Right lobe of liver (tissue), 6 donors: ENCODE data around the gene ABCC3. TPM values are rescaled to one million over a fixed set of nuclear protein-coding genes. Genes with fewer than 3 reads are reported as not detected.

Experiments used
- ATAC-seq, 4 donors: fragments of 200-7000 bp; cut with Tn5 transposase; one replicate each; pipeline ENCODE4 v1.9.1; 2020; ENCODE audit warnings: mild to moderate bottlenecking in 4 of 4, moderate library complexity in 4 of 4
- DNase-seq, 3 donors: peaks; one replicate each; pipeline ENCODE4 v3.0.0-alpha.2; 2020
- H3K27ac ChIP-seq, 3 donors: fragments of 200-600 bp; one replicate each; pipeline ENCODE4 v1.8.0; 2022
- H3K27me3 ChIP-seq, 2 donors: fragments of 200-600 bp; one replicate each; pipeline ENCODE4 v1.8.0; 2022
- H3K36me3 ChIP-seq, 4 donors: fragments of 200-600 bp; sonication (generic) in 1 of 4; one replicate each; pipeline versions ENCODE4 v1.5.1 to v1.8.0; 2017 to 2022; ENCODE audit warnings: control low read depth in 1 of 4
- H3K4me1 ChIP-seq, 4 donors: fragments of 200-600 bp; sonication (generic) in 1 of 4; one replicate each; pipeline versions ENCODE4 v1.5.1 to v1.8.0; 2017 to 2022; ENCODE audit warnings: control low read depth in 1 of 4
- H3K4me3 ChIP-seq, 3 donors: fragments of 200-600 bp; one replicate each; pipeline ENCODE4 v1.8.0; 2022
- H3K9me3 ChIP-seq, 4 donors: fragments of 200-600 bp; sonication (generic) in 1 of 4; one replicate each; pipeline versions ENCODE4 v1.5.1 to v1.8.0; 2017 to 2022; ENCODE audit warnings: control low read depth in 1 of 4
- POLR2A ChIP-seq: fragments of 450-650 bp; IDR thresholded peaks from one replicate; pipeline ENCODE4 v1.6.1; 2017; ENCODE audit warnings: antibody characterized with exemption, mild to moderate bottlenecking
- WGBS: methylation state at CpG from one replicate; pipeline ENCODE4 v1.1.6; 2018; ENCODE audit warnings: low coverage, low lambda C conversion rate; ENCODE audit not compliant: insufficient coverage; ENCODE audit errors: missing lambda C conversion rate; 5-methylcytosine and 5-hydroxymethylcytosine counted together
- intact Hi-C, 2 donors: fragments of 100-400 bp; cut with DNase I; formaldehyde crosslinking; loops; one replicate each; pipeline versions ENCODE4 v1.11.2 to v1.14.1; 2022
- long read RNA-seq: library from polyadenylated mRNA; unstranded; transcript quantifications from one replicate; pipeline ENCODE4 v2.0.0, GENCODE V29; 2019
- total RNA-seq, 6 experiments: library from RNA; depleted of rRNA in 2 of 6; stranded (reverse); fragments of >200 nt in 2 of 6; fragmentation: NEBNext Ultra II Directional in 3 of 6; extraction: Animal tissue kit (Norgen Biotek cat#: 25700) in 3 of 6; gene quantifications; one replicate each; pipeline versions ENCODE4 v1.1.0 to v1.2.4, GENCODE V29; 2016 to 2023
- TF ChIP-seq, protein P1 (sequence below), 4 donors: fragments of 200-600 bp in 3 of 4; fragments of 450-650 bp in 1 of 4; IDR thresholded peaks; one replicate each; pipeline versions ENCODE4 v1.5.1 to v1.8.0; 2016 to 2022; ENCODE audit warnings: antibody characterized with exemption in 4 of 4, mild to moderate bottlenecking in 2 of 4
- donor health status: DM: no; HTN: yes; CAD: no.
- donor health status: DM: no; HTN: no; CAD: no.
- donor health status: DM: no; HTN: no; CAD: no.
- donor health status: DM: no; HTN: yes; CAD: no.
- donor health status: DM: no; HTN: yes; CAD: no.

The ABCC3 gene, protein sequence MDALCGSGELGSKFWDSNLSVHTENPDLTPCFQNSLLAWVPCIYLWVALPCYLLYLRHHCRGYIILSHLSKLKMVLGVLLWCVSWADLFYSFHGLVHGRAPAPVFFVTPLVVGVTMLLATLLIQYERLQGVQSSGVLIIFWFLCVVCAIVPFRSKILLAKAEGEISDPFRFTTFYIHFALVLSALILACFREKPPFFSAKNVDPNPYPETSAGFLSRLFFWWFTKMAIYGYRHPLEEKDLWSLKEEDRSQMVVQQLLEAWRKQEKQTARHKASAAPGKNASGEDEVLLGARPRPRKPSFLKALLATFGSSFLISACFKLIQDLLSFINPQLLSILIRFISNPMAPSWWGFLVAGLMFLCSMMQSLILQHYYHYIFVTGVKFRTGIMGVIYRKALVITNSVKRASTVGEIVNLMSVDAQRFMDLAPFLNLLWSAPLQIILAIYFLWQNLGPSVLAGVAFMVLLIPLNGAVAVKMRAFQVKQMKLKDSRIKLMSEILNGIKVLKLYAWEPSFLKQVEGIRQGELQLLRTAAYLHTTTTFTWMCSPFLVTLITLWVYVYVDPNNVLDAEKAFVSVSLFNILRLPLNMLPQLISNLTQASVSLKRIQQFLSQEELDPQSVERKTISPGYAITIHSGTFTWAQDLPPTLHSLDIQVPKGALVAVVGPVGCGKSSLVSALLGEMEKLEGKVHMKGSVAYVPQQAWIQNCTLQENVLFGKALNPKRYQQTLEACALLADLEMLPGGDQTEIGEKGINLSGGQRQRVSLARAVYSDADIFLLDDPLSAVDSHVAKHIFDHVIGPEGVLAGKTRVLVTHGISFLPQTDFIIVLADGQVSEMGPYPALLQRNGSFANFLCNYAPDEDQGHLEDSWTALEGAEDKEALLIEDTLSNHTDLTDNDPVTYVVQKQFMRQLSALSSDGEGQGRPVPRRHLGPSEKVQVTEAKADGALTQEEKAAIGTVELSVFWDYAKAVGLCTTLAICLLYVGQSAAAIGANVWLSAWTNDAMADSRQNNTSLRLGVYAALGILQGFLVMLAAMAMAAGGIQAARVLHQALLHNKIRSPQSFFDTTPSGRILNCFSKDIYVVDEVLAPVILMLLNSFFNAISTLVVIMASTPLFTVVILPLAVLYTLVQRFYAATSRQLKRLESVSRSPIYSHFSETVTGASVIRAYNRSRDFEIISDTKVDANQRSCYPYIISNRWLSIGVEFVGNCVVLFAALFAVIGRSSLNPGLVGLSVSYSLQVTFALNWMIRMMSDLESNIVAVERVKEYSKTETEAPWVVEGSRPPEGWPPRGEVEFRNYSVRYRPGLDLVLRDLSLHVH (N-terminal part only)
- total RNA-seq, result 100 to 1,000 TPM; 146 to 286 (median 178) TPM
- long read RNA-seq, partial matches to known transcripts, result 5 of 7 reads
- long read RNA-seq, other reads (novel, unspliced or antisense), result 0 of 7 reads

DNA sequence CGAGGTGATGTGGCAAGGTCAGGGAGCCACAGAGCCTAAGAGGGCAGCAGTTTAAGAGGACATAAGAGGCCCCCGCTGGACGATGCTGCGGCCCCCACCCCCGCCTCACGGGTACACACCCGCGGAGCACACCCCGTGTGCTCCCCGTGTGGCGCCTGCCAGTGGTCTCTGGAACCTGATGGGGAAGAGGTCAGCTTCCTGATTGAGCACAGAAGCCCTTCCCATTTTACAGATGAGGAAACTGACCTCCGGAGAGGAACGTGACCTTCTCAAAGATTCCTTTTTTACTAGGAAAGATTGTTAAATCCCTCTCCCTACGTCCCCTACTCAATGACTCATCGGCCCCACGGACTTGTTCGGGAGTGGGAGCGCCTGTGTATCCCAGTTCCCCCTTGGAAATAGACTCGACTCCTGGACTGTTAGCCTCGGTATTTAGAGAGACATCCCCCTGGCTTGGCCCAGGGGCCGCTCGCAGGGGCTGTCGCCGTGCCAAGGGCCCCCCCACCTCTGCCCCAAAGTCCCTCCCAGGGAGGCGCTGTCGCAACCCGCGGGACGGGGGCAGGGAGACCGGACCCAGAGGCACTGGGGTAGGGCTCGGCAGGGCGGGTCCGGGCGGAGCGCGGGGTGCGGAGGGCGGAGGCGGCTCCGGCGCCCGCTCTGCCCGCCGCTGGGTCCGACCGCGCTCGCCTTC, at the start of gene ABCC3:
TSS of gene ABCC3 (plus strand) at position 658 of the 691 bp plus-strand sequence. CDS start 56 bp downstream, outside the sequence.
- peak; percentile 82 to 91 (median 87) for DNase-seq
- Histone ChIP-seq H3K4me3 (peak within 1 kb of the TSS; percentile 79 to 88 (median 88)), H3K4me1 (peaks cover 0 to 40% (median 20%) of the 10 kb centered on the region in 4 donors), H3K27ac (peak within 1 kb of the TSS; percentile 63 to 86 (median 81)), H3K9me3 (no peaks in the 10 kb centered on the region), H3K36me3 (no peaks in the 10 kb centered on the region), H3K27me3 (no peaks in the 10 kb centered on the region)
- intact Hi-C loops, result no loop called here
- TF ChIP-seq, protein P1, sequence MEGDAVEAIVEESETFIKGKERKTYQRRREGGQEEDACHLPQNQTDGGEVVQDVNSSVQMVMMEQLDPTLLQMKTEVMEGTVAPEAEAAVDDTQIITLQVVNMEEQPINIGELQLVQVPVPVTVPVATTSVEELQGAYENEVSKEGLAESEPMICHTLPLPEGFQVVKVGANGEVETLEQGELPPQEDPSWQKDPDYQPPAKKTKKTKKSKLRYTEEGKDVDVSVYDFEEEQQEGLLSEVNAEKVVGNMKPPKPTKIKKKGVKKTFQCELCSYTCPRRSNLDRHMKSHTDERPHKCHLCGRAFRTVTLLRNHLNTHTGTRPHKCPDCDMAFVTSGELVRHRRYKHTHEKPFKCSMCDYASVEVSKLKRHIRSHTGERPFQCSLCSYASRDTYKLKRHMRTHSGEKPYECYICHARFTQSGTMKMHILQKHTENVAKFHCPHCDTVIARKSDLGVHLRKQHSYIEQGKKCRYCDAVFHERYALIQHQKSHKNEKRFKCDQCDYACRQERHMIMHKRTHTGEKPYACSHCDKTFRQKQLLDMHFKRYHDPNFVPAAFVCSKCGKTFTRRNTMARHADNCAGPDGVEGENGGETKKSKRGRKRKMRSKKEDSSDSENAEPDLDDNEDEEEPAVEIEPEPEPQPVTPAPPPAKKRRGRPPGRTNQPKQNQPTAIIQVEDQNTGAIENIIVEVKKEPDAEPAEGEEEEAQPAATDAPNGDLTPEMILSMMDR (IDR thresholded peaks at IDR 0.05), result no peak
- peak; percentile 98 for TF ChIP-seq POLR2A
- peak; percentile 35 to 69 (median 63) for ATAC-seq
- WGBS, result 7% methylated on average over 22 of the region's 48 CpGs

DNA sequence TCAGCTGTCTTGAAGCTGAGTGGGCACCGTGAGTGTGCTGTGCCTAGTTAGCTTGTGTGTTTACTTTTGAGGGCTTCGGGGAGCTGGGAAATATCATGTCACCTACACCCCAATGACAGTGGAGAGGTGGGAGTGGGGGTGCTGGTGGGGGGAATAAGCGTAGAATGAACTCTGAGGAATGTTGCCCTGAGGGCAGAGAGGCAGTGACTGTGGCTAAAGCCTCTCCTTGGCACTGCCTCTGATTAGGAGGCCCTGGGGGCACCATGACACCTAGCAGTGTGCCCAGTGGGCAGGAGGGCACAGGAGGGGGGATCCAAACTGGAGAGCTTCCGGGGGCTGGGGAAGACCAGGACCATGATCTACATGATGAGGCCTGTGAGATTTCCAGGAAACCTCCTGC, 49.3 kb upstream of the ABCC3 start:
- DNase-seq, result no peak
- Histone ChIP-seq H3K9me3 (no peaks in the 10 kb centered on the region), H3K27me3 (no peaks in the 10 kb centered on the region), H3K27ac (no peak overlapping the region), H3K36me3 (no peaks in the 10 kb centered on the region), H3K4me1 (peaks cover 0 to 12% (median 0%) of the 10 kb centered on the region in 4 donors), H3K4me3 (no peak overlapping the region)
- ATAC-seq, result no peak
- intact Hi-C loops, result no loop called here
- TF ChIP-seq, protein P1 (IDR thresholded peaks at IDR 0.05), result no peak
- no peak for TF ChIP-seq POLR2A
- WGBS, result 59% methylated on average over 3 of the region's 4 CpGs

DNA sequence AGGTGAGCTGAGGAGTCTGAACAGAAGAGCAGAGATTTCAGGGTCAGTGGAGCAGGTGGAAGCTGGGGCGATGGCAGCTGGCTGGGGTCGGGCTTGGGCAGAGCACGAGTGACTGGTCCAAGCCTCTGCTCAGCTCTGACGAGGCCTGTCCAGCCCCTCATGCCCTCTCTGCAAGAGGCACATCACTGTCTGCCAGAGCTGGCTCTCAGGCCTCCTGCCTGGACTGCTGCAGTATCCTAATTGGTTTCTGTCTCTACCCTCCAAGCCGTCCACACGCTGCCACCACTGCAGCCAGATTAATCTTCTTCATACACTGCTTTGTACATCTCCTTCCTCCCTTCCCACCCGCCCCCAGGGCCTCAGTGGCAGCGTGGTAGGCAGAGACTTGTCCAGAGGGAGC, 48.8 kb upstream of the ABCC3 start:
- no peaks in the 10 kb centered on the region for H3K36me3 ChIP-seq
- ATAC-seq, result no peak
- no peak for TF ChIP-seq POLR2A
- TF ChIP-seq, protein P1 (IDR thresholded peaks at IDR 0.05), result no peak
- H3K27ac ChIP-seq, result no peak overlapping the region
- peaks cover 0 to 12% (median 0%) of the 10 kb centered on the region in 4 donors for H3K4me1 ChIP-seq
- intact Hi-C loops, result no loop called here
- H3K9me3 ChIP-seq, result no peaks in the 10 kb centered on the region
- no peak for DNase-seq
- WGBS, result 90% methylated on average over 2 of the region's 8 CpGs
- H3K4me3 ChIP-seq, result no peak overlapping the region
- no peaks in the 10 kb centered on the region for H3K27me3 ChIP-seq
